IPS-18c (cell line): ENCODE data around the gene LETM1.
"Not testable (repeated sequence)": the region's sequence is repeated elsewhere in the genome, so short reads cannot be mapped to it uniquely, and the experiment has no call there.

Source experiments
- H3K4me3 ChIP-seq: 2 replicates; pipeline ENCODE4 v1.7.0; 2013; ENCODE audit warnings: low read depth, mild to moderate bottlenecking, low read length, moderate library complexity; ENCODE audit not compliant: insufficient read depth
- H3K9me3 ChIP-seq: one replicate; pipeline ENCODE4 v1.6.1; 2013; ENCODE audit warnings: mild to moderate bottlenecking, low read length, moderate library complexity; ENCODE audit not compliant: control insufficient read depth, insufficient read depth

LETM1 gene

DNA sequence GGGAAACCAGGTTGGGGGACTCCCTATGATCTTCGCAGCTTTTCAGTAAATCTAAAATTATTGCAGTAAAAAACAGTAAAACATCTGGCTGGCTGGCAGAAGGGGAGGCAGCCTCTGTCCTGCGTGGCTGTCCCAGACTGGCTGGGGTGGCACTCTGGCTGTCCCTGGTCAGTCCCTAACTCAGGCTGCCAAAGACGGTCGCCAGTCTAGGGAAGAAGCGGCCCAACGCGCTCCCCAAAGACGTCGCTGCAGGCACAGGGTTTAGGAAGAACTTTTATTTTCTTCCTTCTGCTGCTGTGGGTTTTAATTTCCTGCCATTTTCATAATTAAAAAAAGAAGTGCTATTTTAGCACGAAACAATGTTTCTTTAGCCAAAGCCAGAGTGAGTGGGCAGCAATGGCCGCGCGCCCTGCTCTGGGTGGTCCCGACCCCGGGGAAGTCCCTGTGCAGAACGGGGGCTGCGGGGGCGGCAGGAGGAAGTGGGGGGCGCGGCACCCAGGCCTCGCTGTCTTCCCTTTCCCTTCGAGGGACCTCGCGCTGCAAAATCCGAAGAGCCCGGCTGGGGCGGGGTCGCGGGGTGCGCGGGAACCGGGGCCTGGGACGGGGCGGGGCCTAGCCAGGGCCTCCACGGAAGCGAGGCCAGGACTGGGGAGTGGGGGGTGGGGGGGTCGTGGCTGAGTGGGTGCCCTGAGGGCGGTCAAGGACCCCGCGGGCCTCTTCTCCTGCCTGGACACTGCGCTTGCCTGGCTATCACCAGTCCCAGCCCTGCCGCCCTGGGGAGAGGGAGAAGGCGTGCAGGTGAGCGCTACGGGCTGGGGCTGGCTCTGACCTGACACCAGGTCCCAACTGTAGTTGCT lies 6.3 kb upstream of the LETM1 start:
- Histone ChIP-seq H3K4me3 (peak overlapping the region; percentile 31; the same call in 1 of the 2 replicates), H3K9me3 (peaks cover 2% of the 10 kb centered on the region)

- Histone ChIP-seq H3K4me3 (no peak overlapping the region), H3K9me3 (peaks cover 2% of the 10 kb centered on the region)
These were observed 3.4 kb upstream of the LETM1 start for GRCh38 chr4:1859389-1859753.

- H3K9me3 ChIP-seq = peaks cover 2% of the 10 kb centered on the region
- H3K4me3 ChIP-seq = no peak overlapping the region
These were observed 2.0 kb upstream of the LETM1 start for GRCh38 chr4:1857931-1858330.

GRCh38 chr4:1856943-1857699 lies 1.2 kb upstream of the LETM1 start:
- Histone ChIP-seq H3K4me3 (peak overlapping the region; percentile 90), H3K9me3 (peaks cover 2% of the 10 kb centered on the region)

DNA sequence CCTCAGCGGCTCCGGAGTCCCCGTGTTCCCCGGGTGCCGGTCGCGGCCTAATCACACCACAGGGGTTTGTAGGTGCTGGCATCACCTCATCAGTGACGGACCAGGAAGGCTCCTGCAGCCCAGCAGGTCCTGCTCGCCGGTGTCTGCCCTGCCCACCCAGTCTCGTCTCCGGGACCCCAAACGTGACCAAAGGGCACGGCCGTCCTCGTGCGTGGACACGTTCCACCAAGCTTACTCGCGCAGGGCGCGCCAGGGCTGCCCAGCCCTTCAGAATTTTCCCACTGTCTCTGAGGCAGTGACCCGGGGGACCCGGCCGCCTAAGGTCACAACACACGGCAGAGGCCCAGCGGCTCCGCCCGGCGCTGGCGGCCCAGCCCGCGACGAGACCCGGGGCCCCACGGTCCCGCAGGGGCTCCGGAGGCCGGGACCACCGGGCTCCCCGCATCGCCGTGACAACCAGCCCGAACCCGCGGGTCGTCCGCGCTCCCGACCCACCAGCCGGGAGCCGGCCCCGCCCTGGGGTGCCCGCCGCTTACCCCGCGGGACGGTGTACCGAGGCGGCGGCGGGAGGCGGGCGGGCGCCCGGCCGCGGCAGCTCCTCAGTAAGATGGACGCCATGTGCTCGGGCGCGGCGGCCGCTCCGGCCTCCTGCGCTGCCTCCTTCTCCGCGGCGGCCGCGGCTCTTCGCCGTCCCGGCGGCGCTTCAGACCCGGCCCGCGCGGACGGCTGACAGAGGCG lies 454 bp downstream of the LETM1 start:
- Histone ChIP-seq H3K4me3 (peak overlapping the region; percentile 90), H3K9me3 (peaks cover 2% of the 10 kb centered on the region)

DNA sequence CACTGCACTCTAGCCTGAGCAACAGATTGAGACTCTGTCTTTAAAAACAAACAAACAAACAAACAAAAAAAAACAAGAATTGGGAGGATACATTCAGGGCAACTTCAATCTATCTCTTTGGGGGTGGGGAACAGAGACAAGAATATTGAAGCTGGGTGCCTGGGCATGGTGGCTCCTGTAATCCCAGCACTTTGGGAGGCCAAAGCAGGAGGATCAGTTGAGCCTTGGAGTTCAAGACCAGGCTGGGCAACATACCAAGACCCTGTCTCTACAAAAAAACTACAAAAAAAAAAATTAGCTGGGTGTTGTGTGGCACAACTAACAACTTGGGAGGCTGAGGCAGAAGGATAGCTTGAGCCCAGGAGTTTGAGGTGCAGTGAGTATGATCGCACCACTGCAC lies 1.2 kb downstream of the LETM1 start:
- peak overlapping the region; percentile 90 for H3K4me3 ChIP-seq
- peaks cover 2% of the 10 kb centered on the region for H3K9me3 ChIP-seq

DNA sequence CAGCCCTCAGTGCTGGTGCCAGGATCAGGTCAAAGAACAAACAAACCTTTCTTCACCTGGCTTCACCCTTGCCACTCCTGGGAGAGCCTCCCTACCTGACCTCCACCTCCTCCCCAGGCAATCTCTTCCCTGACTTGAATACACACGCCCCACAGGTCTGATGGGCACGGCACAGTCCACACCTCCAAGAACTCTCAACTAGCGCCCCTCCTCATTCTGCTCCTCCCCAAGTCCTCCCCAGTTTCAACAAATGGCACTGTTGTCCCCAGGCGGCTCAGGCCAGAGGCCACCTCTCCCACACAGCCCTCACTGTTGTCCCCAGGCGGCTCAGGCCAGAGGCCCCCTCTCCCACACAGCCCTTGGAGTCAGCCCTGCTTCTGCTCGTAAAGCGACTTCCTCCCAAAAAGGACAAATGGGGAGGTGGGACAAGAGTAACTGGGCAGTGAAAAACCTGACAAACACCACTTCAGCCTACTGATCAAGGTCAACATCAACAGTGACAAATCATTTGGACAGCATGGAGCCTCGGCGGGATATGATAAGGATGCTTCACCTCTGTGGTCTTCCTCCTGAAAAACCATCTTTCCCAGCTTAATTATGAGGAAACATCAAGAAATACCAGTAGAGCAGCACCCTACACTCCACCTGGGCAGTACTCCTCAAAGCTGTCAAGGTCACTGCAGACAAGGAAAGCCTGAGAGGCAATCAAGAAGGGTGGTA lies 2.9 kb downstream of the LETM1 start:
- Histone ChIP-seq H3K4me3 (no peak overlapping the region), H3K9me3 (no peaks in the 10 kb centered on the region)

DNA sequence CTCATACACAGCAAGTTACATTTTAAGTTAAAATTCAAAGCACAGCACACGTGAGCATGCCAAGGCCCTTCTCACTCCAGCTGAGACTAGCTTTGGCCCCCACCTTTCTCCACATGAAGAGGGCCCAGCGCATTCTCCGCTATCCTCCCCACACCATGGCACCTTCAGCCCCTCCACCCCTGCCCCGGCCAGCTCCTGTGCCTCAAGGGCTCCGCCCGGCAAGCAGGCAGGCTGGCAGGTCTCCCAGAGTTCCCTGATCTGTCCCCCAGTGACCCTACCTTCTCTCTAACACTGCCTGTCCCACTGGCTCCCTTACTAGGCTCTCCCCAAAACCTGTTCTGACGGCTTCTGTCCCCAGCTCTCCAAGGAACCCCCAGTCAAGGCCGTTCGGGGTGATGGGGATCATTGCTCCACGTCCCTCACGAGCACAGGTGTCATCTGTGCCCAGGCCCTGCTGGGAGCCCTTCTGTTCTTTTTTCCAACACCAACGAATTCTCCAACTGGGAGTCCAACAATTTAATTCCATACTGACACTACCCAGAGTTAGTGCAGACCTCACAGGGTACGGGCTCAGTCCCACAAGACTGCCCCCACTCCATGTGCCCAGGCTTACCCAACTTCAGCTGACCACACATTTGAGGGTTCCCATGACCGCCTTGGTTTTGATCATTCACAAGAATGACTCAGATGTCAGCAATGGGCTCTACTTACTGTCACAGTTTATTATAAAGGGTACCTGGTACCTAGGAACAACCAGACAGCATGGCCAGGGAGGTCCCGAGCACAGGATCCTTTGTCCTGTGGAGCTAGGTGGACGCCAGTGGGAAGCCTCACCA lies 4.2 kb downstream of the LETM1 start:
- no peaks in the 10 kb centered on the region for H3K9me3 ChIP-seq
- H3K4me3 ChIP-seq = no peak overlapping the region

DNA sequence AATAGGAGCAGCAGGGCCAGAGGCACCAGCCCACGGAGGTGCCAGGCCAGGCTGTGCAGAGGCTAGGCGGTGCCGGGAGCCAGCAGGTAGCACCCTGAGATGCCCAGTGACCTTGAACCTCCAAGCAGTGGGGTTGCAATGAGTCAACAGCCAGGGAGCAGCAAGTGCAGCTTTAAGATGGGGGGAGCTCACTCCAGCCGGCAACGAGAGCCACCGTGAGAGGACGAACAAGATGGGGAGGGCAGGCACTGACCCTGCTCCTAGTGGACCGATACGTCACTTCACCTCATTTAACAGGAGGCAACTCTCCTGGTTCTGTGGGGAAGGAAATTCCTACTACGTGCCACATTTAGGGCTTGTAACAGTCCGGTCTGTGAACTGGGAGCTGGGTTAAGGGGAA lies 4.8 kb downstream of the LETM1 start:
- Histone ChIP-seq H3K9me3 (no peaks in the 10 kb centered on the region), H3K4me3 (no peak overlapping the region)

DNA sequence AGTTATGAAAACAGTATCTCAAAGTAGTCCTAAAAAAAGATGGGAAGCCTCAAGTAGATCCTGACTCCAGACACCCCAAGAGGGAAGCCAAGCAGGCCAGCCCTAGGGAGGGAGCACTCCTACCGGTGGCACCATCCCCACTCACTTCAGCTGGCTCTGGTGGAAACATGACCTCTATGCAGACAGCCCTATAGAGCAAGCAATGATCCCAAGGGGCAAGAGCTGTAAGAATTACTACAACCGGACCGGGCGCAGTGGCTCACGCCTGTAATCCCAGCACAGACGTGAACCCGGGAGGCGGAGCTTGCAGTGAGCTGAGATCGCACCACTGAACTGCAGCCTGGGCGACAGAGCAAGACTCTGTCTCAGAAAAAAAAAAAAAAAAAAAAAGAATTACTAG lies 5.7 kb downstream of the LETM1 start:
- H3K9me3 ChIP-seq = no peaks in the 10 kb centered on the region
- no peak overlapping the region for H3K4me3 ChIP-seq

DNA sequence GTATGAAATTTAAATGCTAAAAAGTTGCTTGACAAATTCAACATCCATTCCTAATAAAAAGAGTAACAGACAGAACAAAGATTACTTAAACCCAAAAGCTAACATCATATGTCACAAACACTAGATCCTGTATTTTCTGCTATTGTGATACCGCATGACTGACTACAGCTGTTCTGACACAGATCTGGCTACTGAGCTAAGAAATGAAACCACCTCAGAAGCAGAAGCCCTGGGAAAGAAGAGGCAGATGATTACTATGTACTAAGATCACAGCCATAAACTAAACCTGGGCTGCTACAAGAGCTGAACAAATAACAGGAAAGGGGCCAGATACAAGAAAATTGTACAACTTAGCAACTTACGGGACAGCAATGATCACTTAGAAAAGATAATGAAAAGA lies 9.4 kb downstream of the LETM1 start:
- H3K9me3 ChIP-seq = no peaks in the 10 kb centered on the region
- H3K4me3 ChIP-seq = no peak overlapping the region

- H3K9me3 ChIP-seq, H3K4me3 ChIP-seq: not testable (repeated sequence)
These were observed 11.3 kb downstream of the LETM1 start for GRCh38 chr4:1844618-1845017.

DNA sequence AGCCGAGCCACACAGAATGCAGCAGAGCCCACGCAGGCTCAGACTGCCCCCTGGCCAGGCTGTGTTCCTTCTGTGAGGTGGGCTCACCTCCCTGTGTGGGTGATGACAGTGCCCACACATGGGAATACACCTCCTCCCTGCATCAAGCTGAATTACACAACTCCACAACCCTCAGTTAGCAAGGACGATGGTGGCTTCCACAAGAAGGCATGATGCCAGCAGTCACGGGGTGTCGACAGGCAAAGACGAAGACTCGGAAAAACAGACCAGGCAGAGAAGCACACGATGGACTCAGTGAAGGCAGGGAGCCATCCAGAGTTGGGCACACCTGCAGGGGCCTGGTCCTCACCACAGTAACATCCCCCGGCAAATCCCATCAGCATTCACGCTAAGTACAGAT lies 12.1 kb downstream of the LETM1 start:
- Histone ChIP-seq H3K4me3 (no peak overlapping the region), H3K9me3 (no peaks in the 10 kb centered on the region)

- Histone ChIP-seq H3K4me3 (no peak overlapping the region), H3K9me3 (no peaks in the 10 kb centered on the region)
These were observed 12.9 kb downstream of the LETM1 start for GRCh38 chr4:1842993-1843448.

- Histone ChIP-seq H3K9me3 (no peaks in the 10 kb centered on the region), H3K4me3 (no peak overlapping the region)
These were observed 13.5 kb downstream of the LETM1 start for GRCh38 chr4:1842339-1842895.

GRCh38 chr4:1841887-1842210 lies 14.1 kb downstream of the LETM1 start:
- Histone ChIP-seq H3K9me3 (no peaks in the 10 kb centered on the region), H3K4me3 (no peak overlapping the region)
